H54 (cell line): ENCODE results near the gene RAB12.

ENCODE experiments used
- DNase-seq: peaks from one replicate; pipeline ENCODE4 v3.0.0; 2011; ENCODE audit warnings: low spot score, mixed read lengths; ENCODE audit not compliant: insufficient read length
- FAIRE-seq: peaks from 3 replicates; lab custom pipeline; 2011; peaks lifted over from hg19 to GRCh38; lab: Jason Lieb, UNC
- POLR2A ChIP-seq: IDR thresholded peaks from 2 replicates; pipeline ENCODE4 v1.6.1; 2011; ENCODE audit warnings: low read depth, mild to moderate bottlenecking, low read length

The RAB12 gene

DNA sequence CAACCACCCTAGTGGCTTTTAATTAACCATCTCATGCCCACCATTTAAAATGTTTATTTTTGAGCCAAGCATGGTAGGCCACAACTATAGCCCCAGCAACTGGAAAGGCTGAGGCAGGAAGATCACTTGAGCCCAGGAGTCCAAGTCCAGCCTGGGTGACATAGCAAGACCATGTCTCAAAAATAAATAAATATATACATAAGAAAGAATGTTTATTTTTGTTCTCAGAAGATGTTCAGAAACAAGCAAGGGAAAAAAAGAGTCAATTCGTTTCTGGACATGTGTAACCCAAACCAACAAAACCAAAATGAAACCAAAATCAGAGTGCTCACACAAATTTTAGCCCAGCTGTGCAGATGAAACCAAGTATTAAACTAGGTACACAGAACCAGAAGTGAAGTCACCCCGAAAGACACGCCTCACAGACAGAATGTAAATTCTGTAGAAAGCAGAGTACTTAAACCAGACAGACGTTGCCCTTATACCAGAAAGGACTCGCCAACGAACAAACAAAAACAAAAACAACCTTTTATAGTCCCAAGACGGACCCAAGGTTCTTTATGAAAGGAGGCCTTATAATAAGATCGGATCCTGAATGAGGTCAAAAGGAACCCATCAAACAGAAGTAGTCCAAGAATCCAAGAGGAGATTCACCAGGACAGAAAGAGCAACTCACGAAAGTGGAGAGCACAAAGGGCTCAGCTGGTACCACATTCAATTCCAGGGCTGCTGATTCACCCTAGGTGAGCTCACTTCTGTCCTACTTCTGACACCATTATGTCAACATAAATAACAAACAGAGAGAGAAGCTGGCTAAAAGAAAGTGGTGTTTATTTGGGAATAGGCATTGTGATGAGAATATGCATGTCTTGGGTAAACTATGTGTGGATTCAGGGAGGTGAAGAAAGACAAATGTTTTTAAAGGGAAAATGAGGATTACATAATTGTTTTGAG is 64.3 kb downstream of the RAB12 start:
- TF ChIP-seq POLR2A, result no peak
- FAIRE-seq (peak; percentile 96), DNase-seq (peak; percentile 31)

DNA sequence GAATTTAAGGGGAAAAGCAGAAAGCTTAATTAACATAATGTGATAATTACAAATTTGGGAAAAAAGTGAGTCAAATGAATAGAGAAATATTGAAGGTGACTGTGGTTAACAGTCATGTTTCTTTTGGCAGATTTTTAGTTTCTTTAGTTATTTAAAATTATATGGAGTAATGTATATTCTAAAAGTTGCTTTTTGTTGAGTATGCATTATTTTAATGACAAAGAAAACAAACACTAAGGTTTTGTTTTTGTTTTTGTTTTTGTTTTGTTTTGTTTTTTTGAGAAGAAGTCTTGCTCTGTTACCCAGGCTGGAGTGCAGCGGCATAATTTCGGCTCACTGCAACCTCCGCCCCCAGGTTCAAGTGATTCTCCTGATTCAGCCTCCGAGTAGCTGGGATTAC is 65.8 kb downstream of the RAB12 start:
- no peak for TF ChIP-seq POLR2A
- FAIRE-seq (no peak), DNase-seq (no peak)

- TF ChIP-seq POLR2A, result no peak
- FAIRE-seq, result no peak
These were observed 72.0 kb downstream of the RAB12 start for GRCh38 chr18:8681196-8681595.

GRCh38 chr18:8684577-8684976 is 75.3 kb downstream of the RAB12 start:
- FAIRE-seq, result no peak
- DNase-seq, result no peak
- no peak for TF ChIP-seq POLR2A

More at GRCh38 chr18:8681196-8681595, 72.0 kb downstream of the RAB12 start:
- DNase-seq, result no peak

DNA sequence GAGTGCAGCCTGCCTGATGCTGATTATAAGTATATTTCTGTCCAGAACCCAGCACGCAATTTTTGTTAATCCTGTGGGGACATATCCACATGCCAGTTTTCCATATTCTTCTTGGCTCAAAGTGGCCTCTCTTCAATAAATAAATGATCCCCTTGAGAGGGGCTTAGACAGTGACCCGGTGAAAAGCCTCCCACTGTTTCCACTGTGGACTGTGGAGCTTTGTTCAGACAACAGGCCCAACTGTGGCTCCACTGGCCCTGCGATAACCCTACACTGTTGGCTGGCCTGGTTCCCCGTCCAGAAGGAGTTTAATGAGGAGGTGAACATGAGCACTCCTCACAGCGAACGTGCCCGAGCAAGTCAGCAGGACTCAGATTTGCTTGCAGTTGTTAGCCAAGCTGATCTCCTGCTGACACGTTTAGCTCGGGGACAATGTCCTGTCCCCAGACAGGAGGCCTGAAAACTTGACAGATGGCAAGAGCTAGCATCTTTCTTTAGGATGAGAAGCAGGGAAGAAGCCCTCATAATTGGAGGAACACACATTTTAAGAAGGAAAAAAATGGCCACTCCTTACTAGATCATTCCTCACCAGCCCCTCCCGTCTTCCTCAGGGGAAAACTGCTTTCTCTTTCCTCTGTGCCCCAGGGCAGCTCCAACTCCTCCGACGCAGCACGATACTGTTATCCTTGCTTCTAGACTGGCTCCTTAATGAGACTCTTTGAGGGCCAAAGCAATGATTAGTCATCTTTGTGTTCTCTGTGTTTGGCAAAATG is 76.1 kb downstream of the RAB12 start:
- DNase-seq, result no peak

DNA sequence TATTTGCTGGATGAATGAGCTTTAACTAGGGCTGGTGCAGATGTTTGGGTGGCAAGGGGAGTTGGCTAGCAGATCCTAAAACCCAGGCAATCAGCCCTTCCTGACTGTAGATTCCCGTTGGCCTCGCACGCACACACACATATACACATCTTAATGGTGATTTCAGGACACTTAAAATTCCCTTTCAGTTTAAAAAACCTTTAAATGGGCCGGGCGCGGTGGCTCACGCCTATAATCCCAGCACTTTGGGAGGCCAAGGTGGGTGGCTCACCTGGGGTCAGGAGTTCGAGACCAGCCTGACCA is 76.6 kb downstream of the RAB12 start:
- no peak for TF ChIP-seq POLR2A
- no peak for FAIRE-seq
- DNase-seq, result no peak

More for the DNA sequence above, 76.1 kb downstream of the RAB12 start:
- no peak for FAIRE-seq
- no peak for TF ChIP-seq POLR2A

- DNase-seq (no peak), FAIRE-seq (no peak)
- TF ChIP-seq POLR2A, result no peak
These were observed 77.4 kb downstream of the RAB12 start for GRCh38 chr18:8686611-8687010.

GRCh38 chr18:8688216-8688800 is 79.1 kb downstream of the RAB12 start:
- FAIRE-seq (no peak), DNase-seq (no peak)
- TF ChIP-seq POLR2A, result no peak

DNA sequence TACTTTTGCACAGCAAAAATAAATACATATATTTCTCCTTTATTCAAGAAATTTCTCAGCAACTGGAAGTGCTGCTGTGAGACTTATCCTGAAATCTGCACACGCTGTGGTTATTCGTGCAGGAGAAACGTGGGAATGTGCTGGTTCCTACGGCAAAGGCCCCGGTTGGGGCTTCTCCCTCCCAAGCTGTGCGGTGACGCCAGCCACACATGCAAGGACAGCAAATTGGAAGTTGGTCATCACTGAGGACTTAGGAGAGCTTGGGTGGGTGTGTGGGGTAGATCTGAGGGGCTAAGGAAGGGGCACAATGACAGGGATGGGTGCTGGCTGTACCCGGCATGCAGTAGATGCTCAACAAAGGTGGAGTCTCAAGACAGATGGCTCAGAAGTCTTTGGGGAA is 79.6 kb downstream of the RAB12 start:
- DNase-seq (no peak), FAIRE-seq (no peak)
- no peak for TF ChIP-seq POLR2A
